ENCODE data around the gene LPAR1.

The LPAR1 gene

GRCh38 chr9:111037356-111037707 is 938 bp downstream of the LPAR1 start:
- no peak for DNase-seq

DNA sequence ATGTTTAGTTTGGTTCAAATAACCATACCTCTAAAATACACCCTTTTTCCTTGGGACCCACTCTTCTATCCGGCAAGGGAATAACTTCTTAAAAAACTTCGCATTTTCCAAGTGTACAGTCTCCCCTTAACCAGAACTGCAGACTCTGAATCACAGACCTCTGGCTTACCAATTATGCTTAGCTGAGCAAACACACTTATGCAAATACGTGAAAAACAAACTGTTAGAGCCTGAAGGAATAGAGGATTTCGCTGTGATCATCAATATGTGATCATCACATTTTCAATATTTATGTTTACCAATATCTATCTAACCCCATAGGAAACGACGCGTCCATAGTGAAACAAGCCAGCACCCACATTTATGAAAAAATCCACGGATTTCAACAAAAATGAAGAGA is 1.3 kb downstream of the LPAR1 start:
- no peak for DNase-seq

GRCh38 chr9:111036429-111036789 is 1.9 kb downstream of the LPAR1 start:
- no peak for DNase-seq

DNA sequence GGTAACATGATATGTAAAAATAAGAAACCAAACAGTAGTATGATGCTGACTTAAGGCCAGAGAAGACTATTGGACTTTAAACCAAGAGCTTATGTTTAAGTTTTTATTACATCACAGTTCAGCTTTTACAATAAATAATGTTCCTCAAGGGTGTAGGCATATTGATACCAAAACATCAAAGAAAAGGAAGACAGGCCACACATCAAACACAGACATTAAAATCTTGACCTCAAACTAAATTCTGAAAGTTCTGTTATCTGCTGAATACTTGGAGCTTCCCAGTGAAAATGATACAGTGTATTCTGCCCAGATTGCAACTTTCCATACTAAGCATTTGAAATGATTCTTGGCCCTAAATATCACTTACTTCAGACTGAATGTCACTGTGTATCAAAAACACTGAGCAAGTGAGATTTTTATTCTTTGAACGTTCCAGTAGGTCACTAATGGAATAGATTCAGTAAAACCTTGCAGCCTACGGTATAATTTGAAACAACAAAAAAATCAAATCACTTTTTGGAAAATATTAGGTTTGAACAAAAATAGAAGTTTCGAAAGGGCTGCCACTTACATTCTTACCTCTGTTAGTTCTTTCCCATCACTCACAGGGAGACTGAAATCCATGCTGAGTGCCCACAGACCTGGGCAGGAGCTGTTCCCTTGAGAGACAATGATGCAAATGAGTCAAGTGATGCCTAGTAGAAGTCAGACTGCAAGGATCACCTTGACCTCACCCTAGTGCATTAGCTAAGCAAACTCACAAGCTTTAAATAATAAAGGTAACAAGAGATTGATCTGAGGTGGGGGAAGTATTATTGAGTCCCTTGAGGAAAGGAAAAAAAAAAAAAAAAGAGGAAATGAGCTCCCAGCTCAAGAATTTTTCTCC is 2.5 kb downstream of the LPAR1 start:
- no peak for DNase-seq

DNA sequence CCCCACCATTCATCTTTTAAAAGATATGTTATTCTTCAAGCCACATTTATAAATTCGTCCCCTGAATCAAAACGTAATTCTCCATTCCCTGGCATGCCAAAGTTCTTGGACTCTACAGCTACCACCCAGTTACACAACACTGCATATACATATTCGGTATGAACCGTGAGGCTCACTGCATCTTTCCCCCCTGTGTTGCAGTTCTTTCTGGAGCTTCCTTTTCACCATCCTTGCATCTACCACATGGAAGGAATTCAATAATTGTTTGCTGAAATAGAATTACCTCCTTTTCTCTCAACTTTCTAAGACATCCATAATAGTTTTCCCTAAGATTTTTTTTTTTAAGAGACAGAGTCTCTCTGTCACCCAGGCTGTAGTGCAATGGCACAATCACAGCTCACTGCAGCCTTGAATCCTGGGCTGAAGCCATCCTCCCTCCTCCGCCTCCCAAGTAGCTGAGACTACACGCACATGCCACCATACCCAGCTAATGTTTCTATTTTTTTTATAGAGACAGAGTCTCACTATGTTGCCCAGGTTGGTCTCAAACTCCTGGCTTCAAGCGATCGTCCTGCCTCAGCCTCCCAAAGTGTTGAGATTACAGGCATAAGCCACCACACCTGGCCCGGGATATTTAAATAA is 3.3 kb downstream of the LPAR1 start:
- DNase-seq, result no peak

DNA sequence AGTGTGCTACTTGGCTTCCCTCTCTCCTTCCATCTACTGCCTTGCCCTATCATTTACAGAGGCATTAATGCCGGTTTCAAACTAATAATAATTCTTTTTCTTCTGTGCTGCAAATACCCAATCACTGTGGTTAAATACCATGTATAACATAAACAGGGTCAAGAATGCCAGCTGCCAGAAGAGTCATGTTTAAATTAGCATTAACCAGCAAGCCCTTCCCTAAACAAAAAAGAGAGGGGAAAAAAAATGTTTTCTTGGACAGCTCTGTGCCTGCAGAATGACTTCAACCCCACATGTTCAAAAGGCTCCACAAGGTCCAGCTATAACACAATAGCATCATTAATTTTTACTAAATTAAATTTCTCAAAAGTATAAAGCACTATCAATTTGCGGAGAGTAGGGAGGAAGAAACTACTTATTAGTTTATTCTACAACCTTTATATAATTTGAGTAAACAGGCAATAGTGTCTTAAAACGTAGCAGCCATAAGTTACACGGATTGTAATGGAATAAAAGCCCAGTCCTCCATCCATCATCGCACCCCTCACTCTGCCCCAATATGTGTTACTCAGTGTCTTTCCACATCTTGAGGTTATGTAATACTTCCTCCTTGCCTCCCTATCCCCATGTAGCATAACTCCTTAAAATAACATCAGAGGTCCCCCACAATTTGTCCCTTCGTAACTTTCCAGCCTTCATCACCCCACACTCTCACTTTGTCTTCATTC is 3.9 kb downstream of the LPAR1 start:
- no peak for DNase-seq

DNA sequence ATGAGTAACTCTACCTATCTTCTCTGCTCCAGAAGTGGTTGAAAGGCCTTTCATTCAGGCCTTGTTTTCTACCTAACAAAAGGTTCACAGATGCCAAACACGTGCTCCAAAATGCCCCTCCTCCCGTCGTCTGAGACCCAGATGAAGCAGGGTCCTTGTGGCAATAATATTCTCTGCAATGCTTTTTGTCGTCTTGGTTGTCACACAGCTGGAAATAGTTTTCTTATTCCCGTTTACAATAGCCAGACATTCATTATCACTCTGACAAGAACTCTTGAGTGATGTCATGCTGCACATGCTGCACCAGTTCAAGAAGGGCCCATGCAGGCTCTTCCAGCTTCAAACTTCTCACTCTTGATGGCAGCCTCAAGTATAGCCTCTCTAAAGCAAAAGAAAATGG is 7.8 kb downstream of the LPAR1 start:
- no peak for DNase-seq

- DNase-seq, result no peak
Observed at GRCh38 chr9:111029260-111029659, 9.0 kb downstream of the LPAR1 start.

DNA sequence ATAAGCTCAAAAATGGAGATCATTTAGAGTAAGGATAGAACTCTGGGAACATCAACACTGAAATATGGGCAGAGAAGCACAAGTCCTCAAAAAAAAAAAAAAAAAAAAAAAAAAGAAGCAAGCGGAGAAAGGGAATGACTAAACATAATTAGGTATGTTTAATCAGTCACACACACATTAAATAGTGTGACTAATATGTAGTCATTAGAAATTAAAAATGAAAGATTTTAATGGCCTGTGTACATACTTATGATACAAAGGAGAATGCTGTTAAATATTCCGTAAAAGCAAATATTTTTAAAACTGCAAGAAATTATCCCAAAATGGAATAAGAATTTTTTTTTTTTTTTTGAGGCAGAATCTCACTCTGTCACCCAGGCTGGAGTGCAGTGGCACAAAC is 10.5 kb downstream of the LPAR1 start:
- no peak for DNase-seq

DNA sequence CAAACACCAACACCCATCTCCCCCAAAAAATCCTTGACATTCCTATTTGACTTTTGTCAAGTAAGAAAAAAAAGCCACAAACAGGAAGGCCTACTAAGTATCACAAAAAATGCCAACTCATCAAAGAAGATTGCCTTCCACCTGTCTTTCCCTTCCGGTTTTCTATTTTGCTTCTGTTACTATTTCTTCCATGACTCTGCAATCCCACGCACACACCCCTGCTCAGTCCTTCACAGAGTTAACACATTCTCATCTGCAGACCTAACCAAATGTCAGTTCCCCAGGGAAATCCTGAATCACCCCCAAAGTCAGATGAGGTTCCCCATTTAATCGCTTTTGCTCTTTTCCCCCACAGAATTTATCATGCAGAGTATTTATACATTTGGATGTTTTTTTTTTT is 15.1 kb downstream of the LPAR1 start:
- DNase-seq, result no peak

DNA sequence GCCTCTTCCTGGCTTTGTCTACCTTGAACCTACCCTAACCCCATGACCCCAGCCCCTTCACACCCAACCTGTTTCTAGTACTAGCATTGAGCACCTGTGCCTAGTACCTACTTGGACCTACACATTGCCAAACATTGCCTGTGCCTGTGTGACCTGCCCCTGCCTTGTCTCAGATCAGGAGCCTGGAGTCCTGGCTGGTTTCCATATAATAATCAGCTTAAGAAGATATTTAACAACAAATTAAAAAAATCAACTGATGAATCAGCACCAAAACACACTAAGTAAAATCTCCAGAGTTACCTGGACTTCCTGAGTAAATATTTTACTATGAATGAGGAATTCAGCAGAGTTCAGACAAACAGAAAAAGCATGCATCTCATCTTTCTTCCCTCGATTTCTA is 17.7 kb downstream of the LPAR1 start:
- no peak for DNase-seq

DNA sequence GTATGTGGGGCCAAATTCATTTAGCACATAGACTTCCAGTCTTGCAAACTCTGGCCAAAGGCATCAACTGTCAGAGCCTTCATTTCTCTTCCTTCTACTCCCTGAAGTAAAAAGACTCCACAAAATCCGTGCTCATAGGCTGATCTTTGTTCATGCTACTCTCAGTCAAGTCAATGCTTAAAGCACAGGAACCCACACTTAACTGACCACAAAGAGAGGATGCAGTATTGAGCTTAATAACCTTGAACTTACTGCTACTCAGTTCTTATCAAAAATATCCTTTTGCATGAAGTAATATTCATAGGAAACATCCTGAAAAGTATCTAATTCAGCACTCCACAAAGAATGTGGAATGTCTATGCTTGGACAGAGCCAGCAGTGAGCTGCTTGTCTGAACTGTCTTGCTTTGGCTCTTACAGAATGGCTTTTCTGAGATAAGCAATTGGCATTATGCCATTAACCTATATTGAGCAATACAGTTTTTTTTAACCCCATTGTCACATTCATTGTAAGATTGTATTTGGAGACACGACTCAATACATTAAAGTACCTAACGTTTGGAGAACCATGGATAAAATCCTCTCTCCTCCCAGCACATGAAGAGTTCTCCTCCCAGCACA is 21.7 kb downstream of the LPAR1 start:
- DNase-seq, result no peak

GRCh38 chr9:111016016-111016415 is 22.3 kb downstream of the LPAR1 start:
- no peak for DNase-seq

- DNase-seq, result no peak
Observed at GRCh38 chr9:111013707-111014106, 24.6 kb downstream of the LPAR1 start.

DNA sequence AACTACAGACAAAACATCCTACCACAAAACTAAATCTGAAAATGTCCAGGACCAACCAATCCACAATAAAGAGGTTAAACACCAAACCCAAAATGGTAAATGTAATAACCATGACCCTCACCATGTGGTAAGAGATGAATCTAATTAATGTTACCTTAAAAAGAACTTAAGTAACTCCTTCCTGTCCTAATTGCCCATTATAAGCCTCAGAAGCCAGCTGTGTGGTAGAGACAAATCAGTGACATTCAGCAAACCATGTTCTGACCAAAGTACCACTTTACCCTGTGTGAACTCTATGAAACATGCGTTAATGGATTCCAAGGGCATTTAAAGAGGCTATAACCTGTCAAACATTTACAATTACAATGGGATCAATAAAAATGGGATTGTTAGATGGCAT is 25.0 kb downstream of the LPAR1 start:
- no peak for DNase-seq

- DNase-seq, result no peak
Observed at GRCh38 chr9:111008158-111009075, 29.9 kb downstream of the LPAR1 start.

DNA sequence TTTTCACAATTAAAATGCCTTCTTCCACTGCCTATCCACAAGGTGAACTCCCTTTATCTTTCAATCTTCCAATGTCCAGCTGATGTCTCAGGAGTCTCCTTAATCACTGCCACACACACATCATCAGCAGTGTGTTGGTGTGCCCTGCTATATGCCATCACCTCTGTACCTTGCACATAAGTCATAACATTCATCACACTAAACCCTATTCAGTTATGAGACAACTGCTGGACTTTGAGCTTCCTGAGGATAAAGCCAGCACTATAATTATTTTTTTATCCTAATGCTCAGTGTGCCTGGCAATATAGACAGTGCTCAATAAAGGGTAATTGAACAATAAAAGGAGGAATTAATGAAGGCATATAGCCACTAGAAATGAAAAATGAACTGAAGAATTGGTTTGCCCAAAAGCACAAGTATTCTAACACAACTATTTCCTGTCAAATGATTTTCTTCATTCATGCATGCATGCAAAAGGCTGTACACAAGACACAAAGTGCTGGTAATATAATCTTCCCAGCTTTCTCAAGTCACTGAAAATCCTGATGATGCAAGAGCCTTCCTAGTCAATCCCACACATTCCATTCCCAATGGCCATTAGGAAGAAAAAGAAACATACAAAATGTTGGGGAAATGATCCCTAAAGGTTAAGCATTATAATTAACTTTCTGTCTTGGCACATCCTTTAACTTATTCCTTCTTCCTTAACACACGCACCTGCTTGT is 32.4 kb downstream of the LPAR1 start:
- DNase-seq, result no peak

DNA sequence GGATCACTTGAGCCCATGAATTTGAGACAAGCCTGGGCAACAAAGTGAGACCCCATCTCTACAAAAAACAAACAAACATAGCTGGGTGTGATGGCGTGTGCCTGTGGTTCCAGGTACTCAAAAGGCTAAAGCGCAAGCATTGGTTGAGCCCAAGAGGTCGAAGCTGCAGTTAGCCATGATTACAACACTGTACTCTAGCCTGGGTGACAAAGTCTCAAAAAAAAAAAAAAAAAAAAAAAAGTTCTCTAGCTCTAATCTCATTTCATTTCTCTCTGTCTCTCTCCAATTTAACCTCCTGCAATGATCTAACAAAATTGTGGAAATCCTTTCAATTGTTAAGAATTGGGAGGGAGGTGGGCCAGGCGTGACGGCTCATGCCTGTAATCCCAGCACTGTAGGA is 33.3 kb downstream of the LPAR1 start:
- DNase-seq, result no peak

DNA sequence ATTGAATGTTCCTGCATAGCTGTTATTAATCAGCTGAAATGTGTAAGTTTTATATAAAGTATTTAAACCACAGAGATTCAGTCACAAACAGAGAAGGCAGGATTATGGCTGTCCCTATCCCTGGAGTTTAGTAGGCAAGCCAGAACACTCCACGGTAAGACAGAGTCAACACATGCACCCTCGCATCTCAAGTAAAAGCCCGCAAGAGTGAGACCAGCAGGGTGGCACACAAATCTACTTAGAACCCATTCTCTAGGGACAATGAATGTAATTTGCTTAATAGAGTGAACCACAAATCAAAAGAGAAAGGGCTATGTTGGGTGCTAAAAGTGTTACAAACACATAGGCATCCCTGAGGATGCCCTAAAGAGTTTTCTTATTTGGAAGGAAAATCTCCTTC is 35.1 kb downstream of the LPAR1 start:
- DNase-seq, result no peak

- no peak for DNase-seq
Observed at GRCh38 chr9:111001526-111001925, 36.7 kb downstream of the LPAR1 start.

DNA sequence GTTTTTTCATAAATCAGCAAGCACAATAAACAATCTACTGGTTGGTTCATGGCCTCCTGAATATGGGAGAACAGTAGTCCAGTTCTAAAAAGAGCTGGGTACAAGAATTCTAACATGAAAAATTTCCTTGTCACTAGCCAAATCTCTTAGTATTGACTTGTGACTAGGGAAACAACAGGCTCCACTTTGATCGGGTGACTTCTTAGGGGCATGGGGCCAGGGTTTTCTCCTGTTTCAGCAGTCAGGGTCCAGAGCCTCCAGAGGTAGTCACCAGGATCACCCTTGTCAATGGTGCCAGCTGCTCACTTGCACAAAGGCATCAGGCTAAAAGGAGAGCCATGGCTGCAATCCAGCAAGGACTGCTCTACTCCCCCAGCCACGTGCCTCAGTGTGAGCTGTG is 38.1 kb downstream of the LPAR1 start:
- DNase-seq, result no peak

- no peak for DNase-seq
Observed at GRCh38 chr9:110999379-110999778, 38.9 kb downstream of the LPAR1 start.
